Anterior cingulate cortex (tissue), 58 donors: ENCODE data around the gene NISCH.
"Not testable (repeated sequence)": the region's sequence is repeated elsewhere in the genome, so short reads cannot be mapped to it uniquely, and the experiment has no call there.

ENCODE experiments used
- DNase-seq, 58 donors: peaks; one replicate each; lab custom pipeline; 2025; lab: John Stamatoyannopoulos, UW

The NISCH gene

GRCh38 chr3:52522651-52523251 is 67.3 kb downstream of the NISCH start:
- no peak for DNase-seq

- no peak for DNase-seq
Observed at GRCh38 chr3:52523386-52524257, 68.2 kb downstream of the NISCH start.

DNA sequence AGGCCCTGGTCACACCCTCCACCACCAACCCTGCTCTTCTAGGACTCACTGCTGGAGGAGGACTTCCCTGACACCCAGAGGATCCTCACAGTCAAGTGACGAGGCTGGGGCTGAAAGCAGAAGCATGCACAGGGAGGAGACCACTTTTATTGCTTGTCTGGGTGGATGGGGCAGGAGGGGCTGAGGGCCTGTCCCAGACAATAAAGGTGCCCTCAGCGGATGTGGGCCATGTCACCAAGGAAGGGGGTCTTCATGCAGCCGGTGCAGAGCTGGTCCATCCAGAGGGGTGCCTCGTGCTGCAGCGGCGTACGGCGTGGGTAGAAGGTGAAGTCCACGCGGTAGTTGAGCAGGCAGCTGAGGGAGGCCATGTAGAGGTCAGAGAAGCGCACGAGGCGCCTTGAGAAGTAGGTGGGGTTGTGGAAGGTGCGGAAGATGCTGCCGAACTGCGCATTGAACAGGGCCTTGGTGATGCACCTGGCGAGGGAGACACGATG is 68.9 kb downstream of the NISCH start:
- DNase-seq = no peak

DNA sequence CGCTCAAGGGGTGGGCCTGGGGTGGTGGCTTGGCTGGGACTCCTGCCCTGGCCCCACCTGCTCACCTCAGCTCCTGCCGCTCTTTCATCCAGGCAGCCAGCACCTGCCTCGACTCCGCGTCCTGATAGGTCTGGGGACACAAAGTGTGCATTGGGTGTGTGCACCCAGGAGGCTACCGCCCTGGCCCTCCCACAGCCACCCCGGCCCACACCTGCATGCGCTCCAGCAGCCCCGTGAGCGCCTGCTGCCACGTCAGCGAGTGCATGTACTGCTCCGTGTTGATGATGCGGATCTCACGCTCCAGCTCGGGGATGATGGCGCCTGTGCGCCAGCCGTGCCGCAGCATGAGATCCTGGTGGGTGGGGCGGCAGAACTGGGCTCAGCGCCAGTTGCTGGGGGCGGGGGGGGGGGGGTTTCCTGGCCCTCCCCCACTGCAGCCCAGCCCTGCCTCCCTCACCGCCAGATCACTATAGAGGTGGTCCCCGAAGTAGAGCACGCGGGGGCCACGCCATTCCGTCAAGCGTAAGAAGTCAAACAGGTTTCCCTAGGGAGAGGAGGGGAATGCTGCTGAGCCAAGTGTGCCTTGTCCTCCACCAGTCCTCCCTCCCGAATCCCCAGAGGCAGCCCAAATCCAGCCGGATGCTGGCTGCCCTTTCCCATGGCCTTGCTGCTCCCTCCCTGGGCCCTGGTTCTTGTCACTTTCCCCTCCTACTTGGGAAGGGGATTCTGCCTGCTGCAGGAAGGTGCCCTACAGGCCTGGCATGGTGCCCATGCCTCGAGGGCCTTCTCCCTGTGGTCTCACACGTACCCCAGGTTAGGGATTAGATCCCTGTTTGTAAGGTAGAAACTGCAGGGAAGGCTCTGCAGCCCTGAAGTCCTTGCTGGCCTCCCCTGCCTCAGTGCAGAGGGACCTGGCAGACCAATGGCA is 69.6 kb downstream of the NISCH start:
- no peak for DNase-seq

GRCh38 chr3:52525680-52526561 is 70.5 kb downstream of the NISCH start:
- DNase-seq = no peak

DNA sequence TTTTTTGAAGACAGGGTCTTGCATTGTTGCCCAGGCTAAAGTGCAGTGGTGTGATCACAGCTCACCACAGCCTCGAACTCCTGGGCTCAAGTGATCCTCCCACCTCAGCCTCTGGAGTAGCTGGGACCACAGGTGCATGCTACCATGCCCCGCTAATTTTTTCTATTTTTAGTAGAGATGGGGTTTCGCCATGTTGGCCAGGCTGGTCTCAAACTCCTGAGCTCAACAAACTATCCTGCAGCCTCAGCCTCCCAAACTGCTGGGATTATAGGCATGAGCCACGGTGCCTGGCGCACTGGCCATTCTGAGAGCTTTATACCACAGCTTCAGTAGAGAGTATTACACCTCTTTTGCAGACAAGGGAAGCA is 71.3 kb downstream of the NISCH start:
- DNase-seq = not testable (repeated sequence)

GRCh38 chr3:52527039-52527731 is 71.8 kb downstream of the NISCH start:
- DNase-seq = no peak

- no peak for DNase-seq
Observed at GRCh38 chr3:52527732-52528585, 72.6 kb downstream of the NISCH start.

DNA sequence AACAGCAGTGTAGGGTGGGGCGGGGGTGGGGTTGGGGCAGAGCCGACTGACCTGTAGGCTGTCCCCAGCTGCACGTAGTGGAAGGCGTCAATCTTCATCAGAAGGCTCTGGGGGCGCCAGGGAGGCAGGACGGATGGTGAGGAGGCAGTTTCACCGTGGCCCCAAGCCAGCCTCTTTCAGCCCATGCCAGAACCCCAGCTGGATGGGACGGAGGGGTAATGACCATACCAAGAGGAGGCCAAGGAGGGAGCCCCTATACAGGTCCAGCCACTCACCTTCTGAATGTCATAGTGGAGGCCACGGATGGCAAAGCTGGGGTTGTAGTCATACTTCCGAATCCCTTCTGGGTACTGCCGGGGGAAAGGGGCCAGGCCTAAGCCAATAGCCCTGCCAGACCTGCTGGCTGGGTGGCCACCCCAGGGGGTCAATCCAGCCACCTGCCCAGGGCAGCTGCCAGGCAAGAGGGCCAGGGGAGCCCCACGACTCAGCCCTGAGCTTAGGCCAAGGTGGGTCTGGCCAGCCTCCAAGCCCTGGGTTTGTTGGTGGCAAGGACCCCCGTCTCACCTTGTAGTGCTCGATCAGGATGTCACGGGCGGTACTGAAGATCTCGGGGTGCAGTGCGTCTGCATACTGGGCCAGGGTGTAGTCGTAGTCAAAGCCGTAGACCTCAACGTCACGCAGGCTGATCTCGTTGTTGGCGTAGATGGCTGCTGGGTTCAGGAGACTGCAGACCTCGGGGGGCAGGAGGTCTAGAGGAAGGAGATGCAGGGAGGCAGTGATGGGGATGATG is 73.4 kb downstream of the NISCH start:
- DNase-seq = no peak

- DNase-seq = no peak
Observed at GRCh38 chr3:52529376-52530333, 74.3 kb downstream of the NISCH start.

- DNase-seq = no peak
Observed at GRCh38 chr3:52530918-52531826, 75.8 kb downstream of the NISCH start.

DNA sequence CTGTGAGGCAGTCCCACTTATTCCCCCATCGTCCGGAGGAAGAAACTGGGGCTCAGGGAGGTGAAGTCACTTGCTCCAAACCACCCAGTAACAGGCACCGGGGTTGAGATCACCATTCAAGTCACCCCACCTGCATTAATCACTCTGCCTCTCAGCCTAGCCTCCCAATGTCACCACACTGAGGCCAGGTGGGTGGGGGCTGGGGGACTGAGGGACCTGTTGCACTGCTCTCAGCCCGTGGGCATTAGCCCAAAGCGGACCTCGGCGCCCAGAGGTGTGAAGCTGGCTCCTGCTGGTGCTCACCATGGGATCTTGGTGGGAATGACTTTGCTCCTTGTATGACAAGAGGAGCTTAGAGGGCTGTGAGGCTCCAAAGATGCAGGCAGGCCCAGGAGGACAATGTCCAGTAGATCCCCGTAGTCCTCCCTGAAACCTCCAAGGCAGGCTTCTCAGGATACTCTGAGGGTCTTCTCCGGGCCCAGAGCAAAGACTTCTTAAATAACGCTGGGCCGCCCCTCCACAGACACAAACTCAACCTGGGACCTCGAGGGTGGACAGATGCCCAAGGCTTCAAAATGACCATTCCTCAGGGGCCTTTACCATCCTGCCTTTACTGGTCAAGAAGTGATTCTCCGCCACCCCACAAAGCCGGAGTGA is 76.6 kb downstream of the NISCH start:
- no peak for DNase-seq

DNA sequence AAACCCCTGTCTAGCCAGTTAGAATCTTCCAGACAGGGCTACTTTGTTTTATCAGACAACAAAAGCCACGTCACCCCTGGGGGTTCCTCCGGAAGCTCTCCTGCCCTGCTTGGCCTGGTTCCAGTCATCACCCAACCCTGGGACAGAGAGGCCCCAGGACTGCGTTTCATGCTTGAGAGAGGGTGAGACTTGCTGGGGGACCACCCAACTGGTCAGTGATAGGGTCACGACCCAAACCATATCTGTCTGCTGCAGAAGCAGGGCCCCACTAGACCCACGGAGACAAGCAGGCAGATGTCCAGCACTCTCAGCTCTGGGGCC is 77.1 kb downstream of the NISCH start:
- DNase-seq = peak in 1 of 58 donors; percentile 28

GRCh38 chr3:52532838-52533622 is 77.6 kb downstream of the NISCH start:
- DNase-seq = peak in 1 of 58 donors; percentile 16
